ENCODE data around the gene SSTR4. TPM values are rescaled to one million over a fixed set of nuclear protein-coding genes. Genes with fewer than 3 reads are reported as not detected.

SSTR4 gene
- total and polyA plus RNA-seq, 9 of the 15 experiments (the other 6 are each of a cell fraction or from before 2014, with no cell fraction given) = not detected

DNA sequence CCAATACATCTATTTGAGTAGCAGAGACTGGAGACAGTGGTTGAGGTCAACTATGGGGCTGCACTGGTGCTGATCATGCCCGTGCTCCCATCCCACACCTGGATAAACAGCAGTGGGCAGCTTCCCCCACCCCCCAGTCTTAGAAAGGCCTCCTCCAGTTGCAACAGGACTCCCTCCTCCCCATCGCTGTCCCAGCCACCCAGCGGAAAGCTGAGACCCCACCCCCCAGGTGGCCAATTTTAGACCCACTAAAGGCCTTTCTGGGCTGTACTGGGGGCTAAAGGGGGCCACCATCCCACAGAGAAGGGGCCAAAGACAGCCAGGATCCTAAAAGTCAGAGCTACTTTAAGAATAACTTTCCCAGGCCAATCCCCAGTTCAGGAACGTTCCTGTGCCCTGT is 1.2 kb upstream of the SSTR4 start:
- 0% methylated on average over 2 of the region's 4 CpGs for WGBS (ENCODE audit: insufficient coverage, low coverage, missing lambda C conversion rate)

More for the DNA sequence above, 1.2 kb upstream of the SSTR4 start:
- Histone ChIP-seq H3K4me2 (ENCODE audit: insufficient read depth, low read length) (no peak overlapping the region), H3K9me3 (replicated peaks; ENCODE audit: control insufficient read depth, insufficient read depth, low read depth, low read length) (no peaks in the 10 kb centered on the region), H2AFZ (ENCODE audit: low read depth, low read length) (no peak overlapping the region), H3K79me2 (ENCODE audit: control insufficient read depth, insufficient read depth, low read length) (no peaks in the 10 kb centered on the region), H3K9me1 (ENCODE audit: control insufficient read depth, insufficient read depth, low read length) (no peaks in the 10 kb centered on the region), H3K4me3 (no peak overlapping the region), H3K36me3 (ENCODE audit: control insufficient read depth, insufficient read depth, low read length) (no peaks in the 10 kb centered on the region), H4K20me1 (replicated peaks; ENCODE audit: control insufficient read depth, insufficient read depth, low read length) (no peaks in the 10 kb centered on the region), H3K27ac (ENCODE audit: extremely low read depth, low read depth, low read length) (no peak overlapping the region), H3K27me3 (ENCODE audit: control insufficient read depth in 2 of 2, insufficient read depth in 2 of 2, low read length in 2 of 2) (peaks cover 0 to 35% of the 10 kb centered on the region in 2 experiments; a peak in 3 of 5 replicates), H3K9ac (ENCODE audit: insufficient read depth in 1 of 2, low read depth in 2 of 2, low read length in 2 of 2) (no peak overlapping the region), H3K4me1 (replicated peaks in 1 of 2; ENCODE audit: control insufficient read depth in 2 of 2, insufficient read depth in 2 of 2, low read length in 2 of 2) (no peaks in the 10 kb centered on the region; a peak in 2 of 5 replicates)
- no TSS peak for BruUV-seq (replicated peaks)
- no peak for FAIRE-seq
- TF ChIP-seq, protein P1, sequence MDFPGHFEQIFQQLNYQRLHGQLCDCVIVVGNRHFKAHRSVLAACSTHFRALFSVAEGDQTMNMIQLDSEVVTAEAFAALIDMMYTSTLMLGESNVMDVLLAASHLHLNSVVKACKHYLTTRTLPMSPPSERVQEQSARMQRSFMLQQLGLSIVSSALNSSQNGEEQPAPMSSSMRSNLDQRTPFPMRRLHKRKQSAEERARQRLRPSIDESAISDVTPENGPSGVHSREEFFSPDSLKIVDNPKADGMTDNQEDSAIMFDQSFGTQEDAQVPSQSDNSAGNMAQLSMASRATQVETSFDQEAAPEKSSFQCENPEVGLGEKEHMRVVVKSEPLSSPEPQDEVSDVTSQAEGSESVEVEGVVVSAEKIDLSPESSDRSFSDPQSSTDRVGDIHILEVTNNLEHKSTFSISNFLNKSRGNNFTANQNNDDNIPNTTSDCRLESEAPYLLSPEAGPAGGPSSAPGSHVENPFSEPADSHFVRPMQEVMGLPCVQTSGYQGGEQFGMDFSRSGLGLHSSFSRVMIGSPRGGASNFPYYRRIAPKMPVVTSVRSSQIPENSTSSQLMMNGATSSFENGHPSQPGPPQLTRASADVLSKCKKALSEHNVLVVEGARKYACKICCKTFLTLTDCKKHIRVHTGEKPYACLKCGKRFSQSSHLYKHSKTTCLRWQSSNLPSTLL (IDR thresholded peaks at IDR 0.05) = no peak
- TF ChIP-seq SMARCA4 (IDR thresholded peaks at IDR 0.05) (no peak), ZNF384 (IDR thresholded peaks at IDR 0.05; ENCODE audit: low read depth, low read length) (no peak), L3MBTL2 (IDR thresholded peaks at IDR 0.05) (no peak), ZFP36 (IDR thresholded peaks at IDR 0.05; ENCODE audit: low read depth, low read length, partially characterized antibody) (no peak)
- TF ChIP-seq, protein P2, sequence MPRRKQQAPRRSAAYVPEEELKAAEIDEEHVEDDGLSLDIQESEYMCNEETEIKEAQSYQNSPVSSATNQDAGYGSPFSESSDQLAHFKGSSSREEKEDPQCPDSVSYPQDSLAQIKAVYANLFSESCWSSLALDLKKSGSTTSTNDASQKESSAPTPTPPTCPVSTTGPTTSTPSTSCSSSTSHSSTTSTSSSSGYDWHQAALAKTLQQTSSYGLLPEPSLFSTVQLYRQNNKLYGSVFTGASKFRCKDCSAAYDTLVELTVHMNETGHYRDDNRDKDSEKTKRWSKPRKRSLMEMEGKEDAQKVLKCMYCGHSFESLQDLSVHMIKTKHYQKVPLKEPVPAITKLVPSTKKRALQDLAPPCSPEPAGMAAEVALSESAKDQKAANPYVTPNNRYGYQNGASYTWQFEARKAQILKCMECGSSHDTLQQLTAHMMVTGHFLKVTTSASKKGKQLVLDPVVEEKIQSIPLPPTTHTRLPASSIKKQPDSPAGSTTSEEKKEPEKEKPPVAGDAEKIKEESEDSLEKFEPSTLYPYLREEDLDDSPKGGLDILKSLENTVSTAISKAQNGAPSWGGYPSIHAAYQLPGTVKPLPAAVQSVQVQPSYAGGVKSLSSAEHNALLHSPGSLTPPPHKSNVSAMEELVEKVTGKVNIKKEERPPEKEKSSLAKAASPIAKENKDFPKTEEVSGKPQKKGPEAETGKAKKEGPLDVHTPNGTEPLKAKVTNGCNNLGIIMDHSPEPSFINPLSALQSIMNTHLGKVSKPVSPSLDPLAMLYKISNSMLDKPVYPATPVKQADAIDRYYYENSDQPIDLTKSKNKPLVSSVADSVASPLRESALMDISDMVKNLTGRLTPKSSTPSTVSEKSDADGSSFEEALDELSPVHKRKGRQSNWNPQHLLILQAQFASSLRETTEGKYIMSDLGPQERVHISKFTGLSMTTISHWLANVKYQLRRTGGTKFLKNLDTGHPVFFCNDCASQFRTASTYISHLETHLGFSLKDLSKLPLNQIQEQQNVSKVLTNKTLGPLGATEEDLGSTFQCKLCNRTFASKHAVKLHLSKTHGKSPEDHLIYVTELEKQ (CRISPR knock-in tag; IDR thresholded peaks at IDR 0.05) = no peak
- no peak for DNase-seq (ENCODE audit: extremely low read depth in 1 of 4, low spot score in 3 of 4)
- in situ Hi-C loops (cut with MboI) (no loop called here), intact Hi-C loops (cut with micrococcal nuclease) (no loop called here)
- ATAC-seq = no peak
- POLR2A ChIA-PET = interaction anchor here (0.7 kb wide), 1 partner anchor 14 kb away, joined by 4 read pairs; no protein-coding TSS in a partner anchor
- CTCF ChIA-PET (ENCODE audit: low intra/inter-chr PET ratio) = no interaction called here
